Measurements from ENCODE around the gene TMEM132C. TPM values are rescaled to one million over a fixed set of nuclear protein-coding genes. Genes with fewer than 3 reads are reported as not detected.

Gene TMEM132C
- total RNA-seq, 2 experiments from 2014 or later: not detected

DNA sequence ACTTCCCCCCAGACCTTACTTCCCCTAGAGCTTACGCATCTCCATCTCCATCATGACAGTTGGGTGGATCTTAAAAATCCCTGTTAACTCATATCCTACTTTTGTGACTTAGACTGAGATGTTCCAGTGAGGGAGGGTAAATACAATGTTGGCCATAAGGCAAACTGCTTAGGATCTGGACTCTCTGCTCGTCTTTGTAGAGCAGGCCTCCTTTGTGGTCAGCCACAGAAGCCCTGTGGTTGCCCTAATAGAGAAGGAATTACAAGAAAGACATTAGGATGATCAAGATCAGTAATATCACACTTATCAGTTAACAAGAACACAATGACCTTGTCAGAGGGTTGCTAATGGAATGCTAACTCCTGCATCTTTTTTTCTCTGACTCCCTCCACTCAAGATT, 52.0 kb downstream of the TMEM132C start:
- no peak overlapping the region for H3K27ac ChIP-seq (ENCODE audit: low read depth, low read length, poor library complexity, severe bottlenecking)
- no peak for DNase-seq (ENCODE audit: low spot score)
- H3K4me2 ChIP-seq (ENCODE audit: low read length): no peak overlapping the region
- CTCF ChIA-PET (ENCODE audit: unreplicated experiment): no interaction called here
- H3K4me3 ChIP-seq (ENCODE audit: low read depth, low read length, poor library complexity, severe bottlenecking): no peak overlapping the region
- no peak for TF ChIP-seq EZH2phosphoT487 (IDR thresholded peaks at IDR 0.05; ENCODE audit: borderline replicate concordance, low read depth, low read length)
- no peaks in the 10 kb centered on the region for H4K20me1 ChIP-seq (ENCODE audit: insufficient read depth, low read length)
- POLR2A ChIA-PET: no interaction called here
- no TSS peak for BruUV-seq (replicated peaks)
- H3K9me3 ChIP-seq (ENCODE audit: low read length): no peaks in the 10 kb centered on the region
- no peak overlapping the region for H2AFZ ChIP-seq (ENCODE audit: low read length)
- H3K79me2 ChIP-seq (ENCODE audit: insufficient read depth, low read depth, low read length): no peaks in the 10 kb centered on the region
- intact Hi-C loops (cut with micrococcal nuclease; ENCODE audit: unreplicated experiment): no loop called here
- H3K9me2 ChIP-seq (ENCODE audit: insufficient read depth, low read length): no peaks in the 10 kb centered on the region
- H3K4me1 ChIP-seq (ENCODE audit: insufficient read depth, low read length, poor library complexity, severe bottlenecking): no peaks in the 10 kb centered on the region
- no peaks in the 10 kb centered on the region for H3K36me3 ChIP-seq (ENCODE audit: insufficient read depth, low read length)

DNA sequence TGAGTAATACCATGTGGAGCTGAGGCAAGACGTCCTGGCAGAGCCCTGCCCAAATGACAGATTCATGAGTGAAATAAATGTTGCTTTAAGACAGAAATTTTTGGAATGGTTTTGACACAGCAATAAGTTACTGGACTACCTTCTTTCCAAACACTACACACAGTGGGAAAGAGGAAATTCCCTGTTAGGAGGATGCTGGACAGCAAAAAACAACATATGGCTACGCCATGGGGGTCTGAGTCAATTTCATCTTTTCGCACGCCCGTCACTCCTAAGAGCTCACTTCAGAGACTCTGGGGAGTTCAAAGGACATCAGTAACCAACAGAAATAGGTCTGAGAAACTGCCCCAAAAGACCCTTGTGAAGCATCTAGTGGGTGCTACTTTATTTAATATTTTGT, 55.4 kb downstream of the TMEM132C start:
- BruUV-seq (replicated peaks): no TSS peak
- H3K9me3 ChIP-seq (ENCODE audit: low read length): no peaks in the 10 kb centered on the region
- H4K20me1 ChIP-seq (ENCODE audit: insufficient read depth, low read length): no peaks in the 10 kb centered on the region
- H3K4me1 ChIP-seq (ENCODE audit: insufficient read depth, low read length, poor library complexity, severe bottlenecking): no peaks in the 10 kb centered on the region
- CTCF ChIA-PET (ENCODE audit: unreplicated experiment): no interaction called here
- POLR2A ChIA-PET: interaction anchor here (0.6 kb wide), 1 partner anchor 8 kb away, joined by 3 read pairs; no protein-coding TSS in a partner anchor
- H3K79me2 ChIP-seq (ENCODE audit: insufficient read depth, low read depth, low read length): no peaks in the 10 kb centered on the region
- TF ChIP-seq EZH2phosphoT487 (IDR thresholded peaks at IDR 0.05; ENCODE audit: borderline replicate concordance, low read depth, low read length): no peak
- TF ChIP-seq, protein P1, sequence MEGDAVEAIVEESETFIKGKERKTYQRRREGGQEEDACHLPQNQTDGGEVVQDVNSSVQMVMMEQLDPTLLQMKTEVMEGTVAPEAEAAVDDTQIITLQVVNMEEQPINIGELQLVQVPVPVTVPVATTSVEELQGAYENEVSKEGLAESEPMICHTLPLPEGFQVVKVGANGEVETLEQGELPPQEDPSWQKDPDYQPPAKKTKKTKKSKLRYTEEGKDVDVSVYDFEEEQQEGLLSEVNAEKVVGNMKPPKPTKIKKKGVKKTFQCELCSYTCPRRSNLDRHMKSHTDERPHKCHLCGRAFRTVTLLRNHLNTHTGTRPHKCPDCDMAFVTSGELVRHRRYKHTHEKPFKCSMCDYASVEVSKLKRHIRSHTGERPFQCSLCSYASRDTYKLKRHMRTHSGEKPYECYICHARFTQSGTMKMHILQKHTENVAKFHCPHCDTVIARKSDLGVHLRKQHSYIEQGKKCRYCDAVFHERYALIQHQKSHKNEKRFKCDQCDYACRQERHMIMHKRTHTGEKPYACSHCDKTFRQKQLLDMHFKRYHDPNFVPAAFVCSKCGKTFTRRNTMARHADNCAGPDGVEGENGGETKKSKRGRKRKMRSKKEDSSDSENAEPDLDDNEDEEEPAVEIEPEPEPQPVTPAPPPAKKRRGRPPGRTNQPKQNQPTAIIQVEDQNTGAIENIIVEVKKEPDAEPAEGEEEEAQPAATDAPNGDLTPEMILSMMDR (conservative IDR thresholded peaks at IDR 0.05; ENCODE audit: low read length): no peak
- no peak overlapping the region for H3K27ac ChIP-seq (ENCODE audit: low read depth, low read length, poor library complexity, severe bottlenecking)
- intact Hi-C loops (cut with micrococcal nuclease; ENCODE audit: unreplicated experiment): no loop called here
- H3K4me2 ChIP-seq (ENCODE audit: low read length): no peak overlapping the region
- no peak overlapping the region for H2AFZ ChIP-seq (ENCODE audit: low read length)
- H3K9me2 ChIP-seq (ENCODE audit: insufficient read depth, low read length): no peaks in the 10 kb centered on the region
- no peak for DNase-seq (ENCODE audit: low spot score)
- H3K36me3 ChIP-seq (ENCODE audit: insufficient read depth, low read length): no peaks in the 10 kb centered on the region
- H3K4me3 ChIP-seq (ENCODE audit: low read depth, low read length, poor library complexity, severe bottlenecking): no peak overlapping the region

DNA sequence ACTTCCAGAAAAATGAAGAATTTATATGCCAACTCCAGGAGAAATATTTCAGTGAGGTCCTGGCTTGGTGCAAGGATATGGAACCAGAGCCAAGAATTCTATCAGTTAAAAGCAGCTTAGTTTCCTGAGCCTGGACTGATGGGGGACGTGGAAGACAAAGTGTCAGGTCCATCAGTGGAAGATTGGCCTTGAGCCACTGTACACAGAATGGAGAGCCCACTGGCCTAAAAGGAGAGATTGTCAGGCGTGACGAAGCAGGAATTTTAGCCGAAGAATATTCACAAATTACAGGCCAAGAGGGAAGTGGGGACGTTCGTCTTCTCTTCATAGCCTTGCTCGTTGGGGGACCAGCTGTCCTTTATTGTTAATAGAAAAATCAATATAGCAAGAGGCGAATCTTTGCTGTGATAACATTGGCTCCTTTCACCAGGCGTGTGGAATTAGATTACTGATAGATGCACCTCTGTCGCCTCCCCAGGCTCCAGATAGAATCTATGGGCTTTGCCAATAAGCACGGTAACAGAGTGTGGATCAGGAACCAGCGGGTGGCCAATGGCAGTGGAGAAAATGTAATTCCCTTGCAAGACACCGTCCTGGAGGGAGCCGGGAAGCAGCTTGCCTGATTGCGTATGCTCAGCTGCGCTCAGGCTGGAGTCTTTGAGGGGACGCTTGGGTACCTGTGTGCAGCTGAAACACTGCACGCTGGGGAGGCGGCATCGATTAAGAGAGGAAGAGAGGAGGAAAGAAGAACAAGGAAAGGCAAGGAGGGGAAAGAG, 56.4 kb downstream of the TMEM132C start:
- no TSS peak for BruUV-seq (replicated peaks)
- no peak for TF ChIP-seq EZH2phosphoT487 (IDR thresholded peaks at IDR 0.05; ENCODE audit: borderline replicate concordance, low read depth, low read length)
- Histone ChIP-seq H2AFZ (ENCODE audit: low read length) (no peak overlapping the region), H3K36me3 (ENCODE audit: insufficient read depth, low read length) (no peaks in the 10 kb centered on the region), H3K4me1 (ENCODE audit: insufficient read depth, low read length, poor library complexity, severe bottlenecking) (no peaks in the 10 kb centered on the region), H4K20me1 (ENCODE audit: insufficient read depth, low read length) (no peaks in the 10 kb centered on the region), H3K4me2 (ENCODE audit: low read length) (no peak overlapping the region), H3K79me2 (ENCODE audit: insufficient read depth, low read depth, low read length) (no peaks in the 10 kb centered on the region), H3K27ac (ENCODE audit: low read depth, low read length, poor library complexity, severe bottlenecking) (no peak overlapping the region), H3K9me2 (ENCODE audit: insufficient read depth, low read length) (no peaks in the 10 kb centered on the region), H3K9me3 (ENCODE audit: low read length) (no peaks in the 10 kb centered on the region), H3K4me3 (ENCODE audit: low read depth, low read length, poor library complexity, severe bottlenecking) (no peak overlapping the region)
- no peak for DNase-seq (ENCODE audit: low spot score)
- intact Hi-C loops (cut with micrococcal nuclease; ENCODE audit: unreplicated experiment): no loop called here
- ChIA-PET CTCF (ENCODE audit: unreplicated experiment) (no interaction called here), POLR2A (no interaction called here)

All from OCI-LY7 (cell line).